22Rv1 (cell line): ENCODE data around the gene C18orf32.
A peak's percentile ranks its signal among the peaks of the same experiment; 100 is the strongest.
"Not testable (repeated sequence)": the region's sequence is repeated elsewhere in the genome, so short reads cannot be mapped to it uniquely, and the experiment has no call there.

Experiments used
- H3K27ac ChIP-seq: fragments of 450-650 bp; 2 replicates; pipeline ENCODE4 v1.5.1; 2017
- CTCF ChIP-seq: fragments of 450-650 bp; IDR thresholded peaks from 2 replicates; pipeline ENCODE4 v1.5.1; 2017; ENCODE audit warnings: mild to moderate bottlenecking
- ZFX ChIP-seq: fragments of 450-650 bp; IDR thresholded peaks from 2 replicates; pipeline ENCODE4 v1.6.1; 2017; ENCODE audit warnings: antibody characterized with exemption, borderline replicate concordance

Gene C18orf32

GRCh38 chr18:49464718-49465598, 22.1 kb downstream of the C18orf32 start:
- H3K27ac ChIP-seq = no peak overlapping the region
- no peak for TF ChIP-seq ZFX
- TF ChIP-seq CTCF = no peak

- TF ChIP-seq CTCF = no peak
- TF ChIP-seq ZFX = no peak
- no peak overlapping the region for H3K27ac ChIP-seq
Observed at GRCh38 chr18:49461602-49461977, 25.4 kb downstream of the C18orf32 start.

- H3K27ac ChIP-seq = peak overlapping the region; percentile 61
Observed at GRCh38 chr18:49460976-49461601, 25.9 kb downstream of the C18orf32 start.

GRCh38 chr18:49459404-49460171, 27.4 kb downstream of the C18orf32 start:
- H3K27ac ChIP-seq = peak overlapping the region; percentile 61
- no peak for TF ChIP-seq CTCF

More at GRCh38 chr18:49460976-49461601, 25.9 kb downstream of the C18orf32 start:
- no peak for TF ChIP-seq ZFX
- TF ChIP-seq CTCF = no peak

- TF ChIP-seq ZFX = no peak
- no peak for TF ChIP-seq CTCF
- H3K27ac ChIP-seq = no peak overlapping the region
Observed at GRCh38 chr18:49457616-49458015, 29.4 kb downstream of the C18orf32 start.

GRCh38 chr18:49456794-49457193, 30.2 kb downstream of the C18orf32 start:
- no peak for TF ChIP-seq ZFX
- no peak for TF ChIP-seq CTCF
- no peak overlapping the region for H3K27ac ChIP-seq

GRCh38 chr18:49452534-49452933, 34.5 kb downstream of the C18orf32 start:
- not testable (repeated sequence) for H3K27ac ChIP-seq
